ENCODE measurements around the gene MLYCD.

The MLYCD gene

GRCh38 chr16:83907631-83908250, 8.8 kb downstream of the MLYCD start:
- no peaks in the 10 kb centered on the region for H3K36me3 ChIP-seq (replicated peaks; ENCODE audit: low read depth, low read length)
- no peaks in the 10 kb centered on the region for H3K27me3 ChIP-seq (ENCODE audit: low read depth, low read length)
- no peak overlapping the region for H3K4me3 ChIP-seq (ENCODE audit: low read length)
- H2AFZ ChIP-seq (ENCODE audit: low read depth, low read length): no peak overlapping the region
- H3K9me3 ChIP-seq (ENCODE audit: insufficient read depth, low read length): no peaks in the 10 kb centered on the region
- no peaks in the 10 kb centered on the region for H3K4me1 ChIP-seq (ENCODE audit: low read length)
- no peak overlapping the region for H3K27ac ChIP-seq (ENCODE audit: low read length)
- H3K4me2 ChIP-seq (ENCODE audit: low read length): no peak overlapping the region
- H4K20me1 ChIP-seq (ENCODE audit: insufficient read depth, low read length): no peaks in the 10 kb centered on the region
- no peaks in the 10 kb centered on the region for H3K79me2 ChIP-seq (ENCODE audit: low read length)
- H3K9ac ChIP-seq (ENCODE audit: low read length): no peak overlapping the region
- no peak for TF ChIP-seq CTCF (IDR thresholded peaks at IDR 0.05; ENCODE audit: low read depth, low read length)
- TF ChIP-seq EZH2phosphoT487 (IDR thresholded peaks at IDR 0.05; ENCODE audit: low read depth): no peak

GRCh38 chr16:83908798-83909197, 9.9 kb downstream of the MLYCD start:
- TF ChIP-seq CTCF (IDR thresholded peaks at IDR 0.05; ENCODE audit: low read depth, low read length): no peak
- no peak for TF ChIP-seq EZH2phosphoT487 (IDR thresholded peaks at IDR 0.05; ENCODE audit: low read depth)
- H4K20me1 ChIP-seq (ENCODE audit: insufficient read depth, low read length): no peaks in the 10 kb centered on the region
- H3K4me1 ChIP-seq (ENCODE audit: low read length): no peaks in the 10 kb centered on the region
- H3K27me3 ChIP-seq (ENCODE audit: low read depth, low read length): no peaks in the 10 kb centered on the region
- H3K36me3 ChIP-seq (replicated peaks; ENCODE audit: low read depth, low read length): no peaks in the 10 kb centered on the region
- H2AFZ ChIP-seq (ENCODE audit: low read depth, low read length): no peak overlapping the region
- H3K79me2 ChIP-seq (ENCODE audit: low read length): no peaks in the 10 kb centered on the region
- no peak overlapping the region for H3K4me3 ChIP-seq (ENCODE audit: low read length)
- no peak overlapping the region for H3K9ac ChIP-seq (ENCODE audit: low read length)
- no peaks in the 10 kb centered on the region for H3K9me3 ChIP-seq (ENCODE audit: insufficient read depth, low read length)
- H3K4me2 ChIP-seq (ENCODE audit: low read length): no peak overlapping the region
- no peak overlapping the region for H3K27ac ChIP-seq (ENCODE audit: low read length)

GRCh38 chr16:83911290-83911689, 12.4 kb downstream of the MLYCD start:
- Histone ChIP-seq H4K20me1 (ENCODE audit: insufficient read depth, low read length) (no peaks in the 10 kb centered on the region), H2AFZ (ENCODE audit: low read depth, low read length) (no peak overlapping the region), H3K9ac (ENCODE audit: low read length) (no peak overlapping the region), H3K4me1 (ENCODE audit: low read length) (no peaks in the 10 kb centered on the region), H3K27me3 (ENCODE audit: low read depth, low read length) (no peaks in the 10 kb centered on the region), H3K36me3 (replicated peaks; ENCODE audit: low read depth, low read length) (no peaks in the 10 kb centered on the region), H3K4me2 (ENCODE audit: low read length) (no peak overlapping the region), H3K79me2 (ENCODE audit: low read length) (no peaks in the 10 kb centered on the region), H3K9me3 (ENCODE audit: insufficient read depth, low read length) (no peaks in the 10 kb centered on the region), H3K4me3 (ENCODE audit: low read length) (no peak overlapping the region), H3K27ac (ENCODE audit: low read length) (no peak overlapping the region)
- TF ChIP-seq CTCF (IDR thresholded peaks at IDR 0.05; ENCODE audit: low read depth, low read length): no peak
- TF ChIP-seq EZH2phosphoT487 (IDR thresholded peaks at IDR 0.05; ENCODE audit: low read depth): no peak

GRCh38 chr16:83912519-83913244, 13.8 kb downstream of the MLYCD start:
- no peaks in the 10 kb centered on the region for H3K36me3 ChIP-seq (replicated peaks; ENCODE audit: low read depth, low read length)
- no peaks in the 10 kb centered on the region for H4K20me1 ChIP-seq (ENCODE audit: insufficient read depth, low read length)
- H3K4me3 ChIP-seq (ENCODE audit: low read length): no peak overlapping the region
- H3K27ac ChIP-seq (ENCODE audit: low read length): no peak overlapping the region
- H3K9ac ChIP-seq (ENCODE audit: low read length): no peak overlapping the region
- TF ChIP-seq CTCF (IDR thresholded peaks at IDR 0.05; ENCODE audit: low read depth, low read length): no peak
- TF ChIP-seq EZH2phosphoT487 (IDR thresholded peaks at IDR 0.05; ENCODE audit: low read depth): no peak
- no peak overlapping the region for H2AFZ ChIP-seq (ENCODE audit: low read depth, low read length)
- no peaks in the 10 kb centered on the region for H3K79me2 ChIP-seq (ENCODE audit: low read length)
- no peaks in the 10 kb centered on the region for H3K9me3 ChIP-seq (ENCODE audit: insufficient read depth, low read length)
- H3K4me2 ChIP-seq (ENCODE audit: low read length): no peak overlapping the region
- no peaks in the 10 kb centered on the region for H3K27me3 ChIP-seq (ENCODE audit: low read depth, low read length)
- H3K4me1 ChIP-seq (ENCODE audit: low read length): no peaks in the 10 kb centered on the region
